Measurements from ENCODE around the gene NFKBIL1.
A peak's percentile ranks its signal among the peaks of the same experiment; 100 is the strongest.
"Not testable (repeated sequence)": the region's sequence is repeated elsewhere in the genome, so short reads cannot be mapped to it uniquely, and the experiment has no call there.

NFKBIL1 gene

DNA sequence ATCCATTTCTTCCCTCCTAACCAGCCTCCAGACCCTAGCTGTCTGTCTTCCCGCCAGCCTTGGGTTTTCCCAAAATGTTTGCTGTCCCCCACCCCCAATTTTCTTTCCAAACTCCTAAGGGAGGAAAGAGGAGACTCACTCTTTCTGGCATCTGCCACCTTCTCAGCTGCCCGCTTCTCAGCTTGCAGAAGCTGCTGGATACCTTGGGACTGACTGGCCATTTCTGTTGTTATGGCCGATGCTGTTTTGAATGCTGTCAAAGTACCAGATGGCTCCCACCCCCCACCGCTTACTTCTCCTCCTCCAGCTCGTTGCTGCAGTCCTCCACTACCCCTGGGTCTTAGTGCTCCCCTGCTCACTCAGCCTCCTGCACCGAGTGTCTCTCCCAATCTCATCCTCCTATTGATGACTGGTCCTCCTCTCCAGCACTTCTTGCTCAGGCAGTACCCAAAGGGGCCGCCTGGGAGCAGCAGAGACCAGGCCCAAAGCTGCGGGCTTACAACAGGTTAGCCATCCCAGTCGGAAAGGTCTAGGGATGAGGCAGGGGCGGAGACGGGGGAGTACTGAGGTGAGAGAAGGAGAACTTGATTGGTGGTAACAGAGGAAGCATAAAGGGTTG, 960 bp upstream of the NFKBIL1 start, which contains the start of gene ATP6V1G2:
Gene ATP6V1G2 (minus strand): TSS at position 270 of the 619 bp plus-strand sequence. CDS start 49 bp downstream, at position 221.
- peak; percentile 94 for DNase-seq (ENCODE audit: low read depth)
- peak within 1 kb of the TSS; percentile 56 for H3K4me3 ChIP-seq (ENCODE audit: low read depth, low read length)
- TF ChIP-seq, protein P1, sequence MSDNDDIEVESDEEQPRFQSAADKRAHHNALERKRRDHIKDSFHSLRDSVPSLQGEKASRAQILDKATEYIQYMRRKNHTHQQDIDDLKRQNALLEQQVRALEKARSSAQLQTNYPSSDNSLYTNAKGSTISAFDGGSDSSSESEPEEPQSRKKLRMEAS (IDR thresholded peaks at IDR 0.05; ENCODE audit: low read depth, low read length) = no peak; the same call in 1 of the 2 replicates
- TF ChIP-seq, protein P2, sequence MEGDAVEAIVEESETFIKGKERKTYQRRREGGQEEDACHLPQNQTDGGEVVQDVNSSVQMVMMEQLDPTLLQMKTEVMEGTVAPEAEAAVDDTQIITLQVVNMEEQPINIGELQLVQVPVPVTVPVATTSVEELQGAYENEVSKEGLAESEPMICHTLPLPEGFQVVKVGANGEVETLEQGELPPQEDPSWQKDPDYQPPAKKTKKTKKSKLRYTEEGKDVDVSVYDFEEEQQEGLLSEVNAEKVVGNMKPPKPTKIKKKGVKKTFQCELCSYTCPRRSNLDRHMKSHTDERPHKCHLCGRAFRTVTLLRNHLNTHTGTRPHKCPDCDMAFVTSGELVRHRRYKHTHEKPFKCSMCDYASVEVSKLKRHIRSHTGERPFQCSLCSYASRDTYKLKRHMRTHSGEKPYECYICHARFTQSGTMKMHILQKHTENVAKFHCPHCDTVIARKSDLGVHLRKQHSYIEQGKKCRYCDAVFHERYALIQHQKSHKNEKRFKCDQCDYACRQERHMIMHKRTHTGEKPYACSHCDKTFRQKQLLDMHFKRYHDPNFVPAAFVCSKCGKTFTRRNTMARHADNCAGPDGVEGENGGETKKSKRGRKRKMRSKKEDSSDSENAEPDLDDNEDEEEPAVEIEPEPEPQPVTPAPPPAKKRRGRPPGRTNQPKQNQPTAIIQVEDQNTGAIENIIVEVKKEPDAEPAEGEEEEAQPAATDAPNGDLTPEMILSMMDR (IDR thresholded peaks at IDR 0.05; ENCODE audit: low read depth, low read length) = peak; percentile 98

DNA sequence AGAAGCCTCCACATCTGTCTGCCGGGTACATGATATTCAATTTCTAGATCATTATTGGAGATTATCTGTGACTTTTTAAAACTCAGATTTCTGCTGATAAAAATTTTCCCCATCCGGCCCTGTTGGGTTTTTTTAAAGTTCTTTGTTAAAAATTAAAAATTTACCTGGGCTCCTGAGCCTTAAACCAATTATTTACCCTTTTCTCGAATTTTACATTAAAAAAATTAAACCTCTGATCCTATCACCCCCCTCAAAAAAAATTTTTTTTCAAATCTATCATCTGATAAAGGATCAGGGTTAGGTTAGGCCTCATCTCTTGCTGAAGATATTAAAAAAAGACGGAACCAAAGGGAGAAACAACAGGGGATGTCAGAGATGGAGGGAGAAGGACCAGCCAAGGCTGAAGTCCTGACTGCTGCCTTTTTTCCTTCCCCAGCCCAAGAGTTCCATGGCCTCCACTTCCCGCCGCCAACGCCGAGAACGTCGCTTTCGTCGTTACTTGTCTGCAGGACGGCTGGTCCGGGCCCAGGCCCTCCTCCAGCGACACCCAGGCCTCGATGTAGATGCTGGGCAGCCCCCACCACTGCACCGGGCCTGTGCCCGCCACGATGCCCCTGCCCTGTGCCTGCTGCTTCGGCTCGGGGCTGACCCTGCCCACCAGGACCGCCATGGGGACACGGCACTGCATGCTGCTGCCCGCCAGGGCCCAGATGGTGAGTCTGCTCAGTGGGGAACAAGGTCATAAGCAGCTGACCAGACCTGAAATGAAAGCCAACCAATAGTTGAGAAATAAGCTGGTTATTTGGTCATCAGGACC, 527 bp downstream of the NFKBIL1 start:
- DNase-seq (ENCODE audit: low read depth) = peak; percentile 49
- TF ChIP-seq, protein P2 (IDR thresholded peaks at IDR 0.05; ENCODE audit: low read depth, low read length) = no peak
- no peak for TF ChIP-seq POLR2A (IDR thresholded peaks at IDR 0.05; ENCODE audit: extremely low read depth, insufficient read length)
- no peak for TF ChIP-seq MYC (IDR thresholded peaks at IDR 0.05; ENCODE audit: low read depth, low read length)
- TF ChIP-seq, protein P1 (IDR thresholded peaks at IDR 0.05; ENCODE audit: low read depth, low read length) = no peak

DNA sequence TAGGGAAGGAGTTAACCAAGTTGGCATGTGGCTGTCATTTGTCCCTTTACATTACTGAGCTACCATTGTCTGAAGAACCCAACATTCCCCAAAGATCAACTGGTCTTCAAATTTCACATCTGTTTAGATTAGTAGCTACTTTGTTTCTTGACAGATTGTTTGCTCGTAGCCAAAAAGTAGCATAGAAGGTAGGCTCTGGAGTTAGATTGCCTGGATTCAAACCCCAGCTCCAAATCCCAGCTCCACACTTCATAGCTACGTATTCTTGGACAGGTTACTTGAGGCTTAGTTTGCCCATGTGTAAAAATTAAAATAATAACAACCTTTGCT, 1.1 kb downstream of the NFKBIL1 start:
- peak overlapping the region; percentile 65 for H3K4me3 ChIP-seq (ENCODE audit: low read depth, low read length)
- no peak for DNase-seq (ENCODE audit: low read depth)
- TF ChIP-seq, protein P2 (IDR thresholded peaks at IDR 0.05; ENCODE audit: low read depth, low read length) = no peak
- TF ChIP-seq POLR2A (IDR thresholded peaks at IDR 0.05; ENCODE audit: extremely low read depth, insufficient read length) (no peak), MYC (IDR thresholded peaks at IDR 0.05; ENCODE audit: low read depth, low read length) (no peak)
- TF ChIP-seq, protein P1 (IDR thresholded peaks at IDR 0.05; ENCODE audit: low read depth, low read length) = no peak

More for the DNA sequence above, 527 bp downstream of the NFKBIL1 start:
- peak overlapping the region; percentile 65 for H3K4me3 ChIP-seq (ENCODE audit: low read depth, low read length)

DNA sequence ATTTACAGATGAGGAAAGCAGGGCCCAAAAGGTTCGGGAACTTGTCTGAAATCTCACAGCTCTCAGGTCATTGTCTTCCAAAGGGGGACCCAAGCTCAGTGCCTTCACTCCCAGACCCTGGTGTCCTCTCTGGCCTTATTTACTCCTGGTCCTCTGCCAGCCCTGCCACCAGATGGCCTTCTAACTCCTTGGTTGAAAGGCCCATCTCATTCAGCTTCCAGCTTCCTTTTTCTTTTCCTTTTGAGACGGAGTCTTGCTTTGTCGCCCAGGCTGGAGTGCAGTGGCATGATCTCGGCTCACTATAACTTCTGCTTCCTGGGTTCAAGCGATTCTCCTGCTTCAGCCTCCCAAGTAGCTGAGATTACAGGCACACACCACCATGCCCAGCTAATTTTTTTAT, 4.0 kb downstream of the NFKBIL1 start:
- DNase-seq (ENCODE audit: low read depth) = peak; percentile 92
- TF ChIP-seq MYC (IDR thresholded peaks at IDR 0.05; ENCODE audit: low read depth, low read length) = peak; percentile 45; the same call in 1 of the 2 replicates
- TF ChIP-seq, protein P2 (IDR thresholded peaks at IDR 0.05; ENCODE audit: low read depth, low read length) = peak; percentile 85
- H3K4me3 ChIP-seq (ENCODE audit: low read depth, low read length) = not testable (repeated sequence)

DNA sequence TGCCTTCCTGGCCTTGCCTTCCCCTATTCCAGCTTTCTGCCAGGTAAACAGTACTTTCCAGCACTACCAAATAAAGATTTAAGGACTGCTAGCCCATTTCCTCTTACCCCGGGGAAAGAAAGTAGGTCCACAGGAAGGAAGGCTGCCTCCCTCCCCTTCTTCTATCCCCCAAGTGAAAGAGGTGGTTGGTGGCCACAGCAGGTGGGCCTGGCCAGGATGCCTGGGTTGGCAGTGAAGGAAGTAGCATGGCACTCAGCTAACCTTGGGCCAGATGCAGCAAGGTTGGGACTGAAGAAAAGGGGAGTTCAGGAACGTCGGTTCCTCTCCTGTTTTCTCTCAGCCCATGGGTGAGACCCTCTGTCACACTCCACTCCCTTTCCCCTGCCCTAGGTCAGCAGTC, 8.9 kb downstream of the NFKBIL1 start:
- DNase-seq (ENCODE audit: low read depth) = peak; percentile 40
- TF ChIP-seq, protein P2 (IDR thresholded peaks at IDR 0.05; ENCODE audit: low read depth, low read length) = no peak
- no peak overlapping the region for H3K4me3 ChIP-seq (ENCODE audit: low read depth, low read length)

Data from NB4 (cell line).